ENCODE results near the gene DCDC1. TPM values are rescaled to one million over a fixed set of nuclear protein-coding genes. Genes with fewer than 3 reads are reported as not detected.

Gene DCDC1
- total RNA-seq: 0.19 and 0.56 TPM in 2 replicates

GRCh38 chr11:31369348-31370329, at the start of gene DCDC1, which contains the start of gene DNAJC24:
DCDC1 (minus strand) TSS chr11:31369739; CDS start chr11:31328280, 41,459 bp downstream.
DNAJC24 (plus strand) TSS chr11:31369860; CDS start chr11:31370749, 889 bp downstream.

Other genes with a start within 250 kb of the DCDC1 start
- gene DNAJC24, start 121 bp upstream of the DCDC1 start, total RNA-seq: 17.1 and 20.3 TPM in 2 replicates
- gene IMMP1L, start 139.9 kb upstream of the DCDC1 start, total RNA-seq: 8.7 and 10.2 TPM in 2 replicates
- 19.7 and 20.0 TPM in 2 replicates for gene ELP4, start 140.0 kb upstream of the DCDC1 start, total RNA-seq